Measurements from ENCODE around the gene FAS. TPM values are rescaled to one million over a fixed set of nuclear protein-coding genes. Genes with fewer than 3 reads are reported as not detected.

The FAS gene
- total RNA-seq, 1 experiment from 2014 or later = 7.6 TPM

- intact Hi-C loops (cut with micrococcal nuclease; ENCODE audit: unreplicated experiment) = no loop called here
- POLR2A ChIA-PET (ENCODE audit: unreplicated experiment) = no interaction called here
Measured at GRCh38 chr10:88979603-88980002, 11.0 kb upstream of the FAS start.

DNA sequence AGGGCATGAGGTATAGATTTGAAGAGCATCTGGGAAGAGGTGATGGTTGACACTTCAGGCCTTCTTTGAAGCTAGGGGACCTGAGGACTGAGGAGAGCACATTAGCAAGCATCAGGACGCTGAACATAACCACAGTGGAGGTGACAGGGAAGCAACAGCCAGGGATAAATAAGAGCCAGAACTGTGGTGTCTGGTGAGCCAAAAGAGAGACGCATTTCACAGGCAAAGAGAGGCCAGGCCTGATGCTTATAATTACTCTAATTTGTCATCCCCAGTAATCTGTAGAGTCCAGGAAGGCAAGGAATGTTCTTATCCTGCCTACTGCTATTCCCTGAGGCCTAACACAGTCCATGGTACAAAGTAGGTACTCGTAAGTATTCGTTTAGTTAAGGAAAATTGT lies 10.4 kb upstream of the FAS start:
- no peak overlapping the region for H2AFZ ChIP-seq
- CTCF ChIA-PET = no interaction called here
- POLR2A ChIA-PET (ENCODE audit: unreplicated experiment) = interaction anchor here (0.6 kb wide), 1 partner anchor 699 kb away, joined by 5 read pairs; no protein-coding TSS in a partner anchor
- no peak overlapping the region for H3K4me3 ChIP-seq
- no peak for DNase-seq
- H3F3A ChIP-seq (ENCODE audit: insufficient read depth, low read depth) = no peaks in the 10 kb centered on the region
- H3K27ac ChIP-seq = no peak overlapping the region
- H3K9me2 ChIP-seq (ENCODE audit: insufficient read depth) = no peaks in the 10 kb centered on the region
- no peak overlapping the region for H3K4me2 ChIP-seq
- no peaks in the 10 kb centered on the region for H4K20me1 ChIP-seq (ENCODE audit: insufficient read depth)
- H3K9me3 ChIP-seq (ENCODE audit: insufficient read depth, low read depth) = no peaks in the 10 kb centered on the region
- no TSS peak for BruUV-seq (replicated peaks)
- H3K79me2 ChIP-seq (ENCODE audit: low read depth) = no peaks in the 10 kb centered on the region
- intact Hi-C loops (cut with micrococcal nuclease; ENCODE audit: unreplicated experiment) = no loop called here
- H3K27me3 ChIP-seq (ENCODE audit: insufficient read depth, low read depth) = no peaks in the 10 kb centered on the region
- H3K36me3 ChIP-seq (ENCODE audit: low read depth) = no peaks in the 10 kb centered on the region
- H3K4me1 ChIP-seq (replicated peaks; ENCODE audit: insufficient read depth) = no peaks in the 10 kb centered on the region
- TF ChIP-seq, protein P1, sequence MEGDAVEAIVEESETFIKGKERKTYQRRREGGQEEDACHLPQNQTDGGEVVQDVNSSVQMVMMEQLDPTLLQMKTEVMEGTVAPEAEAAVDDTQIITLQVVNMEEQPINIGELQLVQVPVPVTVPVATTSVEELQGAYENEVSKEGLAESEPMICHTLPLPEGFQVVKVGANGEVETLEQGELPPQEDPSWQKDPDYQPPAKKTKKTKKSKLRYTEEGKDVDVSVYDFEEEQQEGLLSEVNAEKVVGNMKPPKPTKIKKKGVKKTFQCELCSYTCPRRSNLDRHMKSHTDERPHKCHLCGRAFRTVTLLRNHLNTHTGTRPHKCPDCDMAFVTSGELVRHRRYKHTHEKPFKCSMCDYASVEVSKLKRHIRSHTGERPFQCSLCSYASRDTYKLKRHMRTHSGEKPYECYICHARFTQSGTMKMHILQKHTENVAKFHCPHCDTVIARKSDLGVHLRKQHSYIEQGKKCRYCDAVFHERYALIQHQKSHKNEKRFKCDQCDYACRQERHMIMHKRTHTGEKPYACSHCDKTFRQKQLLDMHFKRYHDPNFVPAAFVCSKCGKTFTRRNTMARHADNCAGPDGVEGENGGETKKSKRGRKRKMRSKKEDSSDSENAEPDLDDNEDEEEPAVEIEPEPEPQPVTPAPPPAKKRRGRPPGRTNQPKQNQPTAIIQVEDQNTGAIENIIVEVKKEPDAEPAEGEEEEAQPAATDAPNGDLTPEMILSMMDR (conservative IDR thresholded peaks at IDR 0.05) = no peak
- TF ChIP-seq EZH2 (IDR thresholded peaks at IDR 0.05; ENCODE audit: low read depth) = no peak

More at GRCh38 chr10:88979603-88980002, 11.0 kb upstream of the FAS start:
- H3K27ac ChIP-seq = no peak overlapping the region
- H3K27me3 ChIP-seq (ENCODE audit: insufficient read depth, low read depth) = no peaks in the 10 kb centered on the region
- H3K9me2 ChIP-seq (ENCODE audit: insufficient read depth) = no peaks in the 10 kb centered on the region
- no peak for TF ChIP-seq EZH2 (IDR thresholded peaks at IDR 0.05; ENCODE audit: low read depth)
- TF ChIP-seq, protein P1 (conservative IDR thresholded peaks at IDR 0.05) = no peak
- no peaks in the 10 kb centered on the region for H3F3A ChIP-seq (ENCODE audit: insufficient read depth, low read depth)
- H3K4me1 ChIP-seq (replicated peaks; ENCODE audit: insufficient read depth) = peaks cover 2% of the 10 kb centered on the region; the same call in 1 of the 2 replicates
- H2AFZ ChIP-seq = no peak overlapping the region
- no peaks in the 10 kb centered on the region for H4K20me1 ChIP-seq (ENCODE audit: insufficient read depth)
- no peak overlapping the region for H3K4me3 ChIP-seq
- no peaks in the 10 kb centered on the region for H3K9me3 ChIP-seq (ENCODE audit: insufficient read depth, low read depth)
- CTCF ChIA-PET = interaction anchor here (0.6 kb wide), 1 partner anchor 85 kb away, joined by 4 read pairs; no protein-coding TSS in a partner anchor
- no peak overlapping the region for H3K4me2 ChIP-seq
- BruUV-seq (replicated peaks) = no TSS peak
- H3K79me2 ChIP-seq (ENCODE audit: low read depth) = no peaks in the 10 kb centered on the region
- DNase-seq = no peak
- no peaks in the 10 kb centered on the region for H3K36me3 ChIP-seq (ENCODE audit: low read depth)

- Histone ChIP-seq H3K4me3 (no peak overlapping the region), H3K79me2 (ENCODE audit: low read depth) (no peaks in the 10 kb centered on the region), H3K36me3 (ENCODE audit: low read depth) (no peaks in the 10 kb centered on the region), H3K4me2 (no peak overlapping the region), H3K9me2 (ENCODE audit: insufficient read depth) (no peaks in the 10 kb centered on the region), H3K27ac (no peak overlapping the region), H2AFZ (no peak overlapping the region), H4K20me1 (ENCODE audit: insufficient read depth) (no peaks in the 10 kb centered on the region), H3K4me1 (replicated peaks; ENCODE audit: insufficient read depth) (no peaks in the 10 kb centered on the region), H3K27me3 (ENCODE audit: insufficient read depth, low read depth) (no peaks in the 10 kb centered on the region), H3F3A (ENCODE audit: insufficient read depth, low read depth) (no peaks in the 10 kb centered on the region), H3K9me3 (ENCODE audit: insufficient read depth, low read depth) (no peaks in the 10 kb centered on the region)
- no peak for DNase-seq
- intact Hi-C loops (cut with micrococcal nuclease; ENCODE audit: unreplicated experiment) = no loop called here
- ChIA-PET POLR2A (ENCODE audit: unreplicated experiment) (interaction anchor here (0.6 kb wide), 1 partner anchor 699 kb away, joined by 5 read pairs; no protein-coding TSS in a partner anchor), CTCF (no interaction called here)
- no peak for TF ChIP-seq EZH2 (IDR thresholded peaks at IDR 0.05; ENCODE audit: low read depth)
- TF ChIP-seq, protein P1 (conservative IDR thresholded peaks at IDR 0.05) = no peak
- no TSS peak for BruUV-seq (replicated peaks)
Measured at GRCh38 chr10:88980800-88981199, 9.8 kb upstream of the FAS start.
